Hepatocyte (in vitro differentiated cells): ENCODE data around the gene MCF2L2. TPM values are rescaled to one million over a fixed set of nuclear protein-coding genes. Genes with fewer than 3 reads are reported as not detected.
A peak's percentile ranks its signal among the peaks of the same experiment; 100 is the strongest.

ENCODE experiments used
- DNase-seq: peaks from one replicate; pipeline ENCODE4 v3.0.0-alpha.2; 2016; ENCODE audit warnings: low spot score
- H2AFZ ChIP-seq: fragments of 200-600 bp; sonication (generic); 2 replicates; pipeline ENCODE4 v1.6.0; 2016; ENCODE audit warnings: antibody characterized with exemption, mild to moderate bottlenecking
- H3K27ac ChIP-seq: fragments of 200-600 bp; sonication (generic); 2 replicates; pipeline ENCODE4 v1.5.1; 2016; ENCODE audit warnings: mild to moderate bottlenecking
- H3K27me3 ChIP-seq: fragments of 200-600 bp; sonication (generic); 2 replicates; pipeline ENCODE4 v1.6.1; 2016
- H3K36me3 ChIP-seq: fragments of 200-600 bp; sonication (generic); replicated peaks from 2 replicates; pipeline ENCODE4 v1.5.1; 2016; ENCODE audit warnings: low read depth; ENCODE audit not compliant: insufficient read depth
- H3K4me1 ChIP-seq: fragments of 200-600 bp; sonication (generic); 2 replicates; pipeline ENCODE4 v1.5.1; 2016; ENCODE audit warnings: mild to moderate bottlenecking, moderate library complexity; ENCODE audit not compliant: insufficient read depth
- H3K4me2 ChIP-seq: fragments of 200-600 bp; sonication (generic); 2 replicates; pipeline ENCODE4 v1.6.0; 2016
- H3K4me3 ChIP-seq: fragments of 200-600 bp; sonication (generic); 2 replicates; pipeline ENCODE4 v1.5.1; 2016; ENCODE audit warnings: mild to moderate bottlenecking
- H3K79me2 ChIP-seq: fragments of 200-600 bp; sonication (generic); 2 replicates; pipeline ENCODE4 v1.6.0; 2017; ENCODE audit warnings: mild to moderate bottlenecking
- H3K9me2 ChIP-seq: fragments of 200-600 bp; sonication (generic); replicated peaks from 2 replicates; pipeline ENCODE4 v1.6.0; 2017; ENCODE audit warnings: mild to moderate bottlenecking; ENCODE audit not compliant: insufficient read depth
- H3K9me3 ChIP-seq: fragments of 200-600 bp; sonication (generic); 2 replicates; pipeline ENCODE4 v1.5.1; 2016; ENCODE audit warnings: low read depth, mild to moderate bottlenecking
- H4K20me1 ChIP-seq: fragments of 200-600 bp; sonication (generic); 2 replicates; pipeline ENCODE4 v1.6.0; 2016; ENCODE audit warnings: mild to moderate bottlenecking; ENCODE audit not compliant: insufficient read depth, poor library complexity, severe bottlenecking
- EZH2 ChIP-seq: fragments of 200-600 bp; sonication (generic); IDR thresholded peaks from 2 replicates; pipeline ENCODE4 v1.6.1; 2016; ENCODE audit warnings: antibody characterized with exemption, mild to moderate bottlenecking, borderline replicate concordance
- EZH2phosphoT487 ChIP-seq: fragments of 200-600 bp; sonication (generic); IDR thresholded peaks from one replicate; pipeline ENCODE4 v1.6.1; 2018; ENCODE audit warnings: antibody characterized with exemption, mild to moderate bottlenecking, low read depth, moderate library complexity; ENCODE audit not compliant: unreplicated experiment, severe bottlenecking
- WGBS: methylation state at CpG from one replicate; pipeline ENCODE4 v1.1.6; 2016; ENCODE audit warnings: low lambda C conversion rate; ENCODE audit errors: missing lambda C conversion rate; 5-methylcytosine and 5-hydroxymethylcytosine counted together
- polyA plus RNA-seq: library from polyadenylated mRNA; unstranded; fragments of >200 nt; fragmentation: Nextera tagmentation; extraction: Ambion mirVana; gene quantifications from 2 replicates; pipeline ENCODE4 v1.2.1, GENCODE V29; 2016
- total RNA-seq: library from RNA; depleted of rRNA; stranded (reverse); fragments of >200 nt; gene quantifications from 2 replicates; pipeline ENCODE4 v1.2.3, GENCODE V29; 2014
- TF ChIP-seq, protein P1 (sequence below): fragments of 200-600 bp; sonication (generic); IDR thresholded peaks from 2 replicates; pipeline ENCODE4 v1.5.1; 2016; ENCODE audit warnings: antibody characterized with exemption, mild to moderate bottlenecking; ENCODE audit not compliant: poor library complexity

The MCF2L2 gene
- total and polyA plus RNA-seq, 2 experiments from 2014 or later, result 0.17 to 0.63 TPM

DNA sequence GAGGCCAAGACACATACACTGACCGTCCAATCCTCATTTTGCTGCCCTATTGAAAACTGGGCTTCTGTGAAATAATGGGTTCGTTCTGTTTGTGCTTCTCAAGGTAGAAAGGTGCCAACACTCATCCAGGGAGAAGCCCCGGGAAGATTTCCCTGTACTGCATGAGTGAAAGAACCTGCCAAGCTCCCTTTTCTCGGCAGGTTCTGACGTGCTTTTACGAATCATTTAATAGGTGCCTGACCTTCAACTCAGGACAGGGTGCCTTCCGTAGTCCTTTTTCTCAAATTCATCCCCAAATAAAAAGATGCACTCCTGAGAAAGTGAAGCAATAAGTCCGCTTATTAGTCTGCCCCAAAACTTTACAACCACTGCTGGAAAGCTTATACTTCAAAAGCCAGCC lies 111.1 kb downstream of the MCF2L2 start:
- no peak overlapping the region for H3K4me3 ChIP-seq
- no peaks in the 10 kb centered on the region for H4K20me1 ChIP-seq
- no peaks in the 10 kb centered on the region for H3K79me2 ChIP-seq
- H3K9me2 ChIP-seq, result no peaks in the 10 kb centered on the region
- DNase-seq, result no peak
- TF ChIP-seq, protein P1, sequence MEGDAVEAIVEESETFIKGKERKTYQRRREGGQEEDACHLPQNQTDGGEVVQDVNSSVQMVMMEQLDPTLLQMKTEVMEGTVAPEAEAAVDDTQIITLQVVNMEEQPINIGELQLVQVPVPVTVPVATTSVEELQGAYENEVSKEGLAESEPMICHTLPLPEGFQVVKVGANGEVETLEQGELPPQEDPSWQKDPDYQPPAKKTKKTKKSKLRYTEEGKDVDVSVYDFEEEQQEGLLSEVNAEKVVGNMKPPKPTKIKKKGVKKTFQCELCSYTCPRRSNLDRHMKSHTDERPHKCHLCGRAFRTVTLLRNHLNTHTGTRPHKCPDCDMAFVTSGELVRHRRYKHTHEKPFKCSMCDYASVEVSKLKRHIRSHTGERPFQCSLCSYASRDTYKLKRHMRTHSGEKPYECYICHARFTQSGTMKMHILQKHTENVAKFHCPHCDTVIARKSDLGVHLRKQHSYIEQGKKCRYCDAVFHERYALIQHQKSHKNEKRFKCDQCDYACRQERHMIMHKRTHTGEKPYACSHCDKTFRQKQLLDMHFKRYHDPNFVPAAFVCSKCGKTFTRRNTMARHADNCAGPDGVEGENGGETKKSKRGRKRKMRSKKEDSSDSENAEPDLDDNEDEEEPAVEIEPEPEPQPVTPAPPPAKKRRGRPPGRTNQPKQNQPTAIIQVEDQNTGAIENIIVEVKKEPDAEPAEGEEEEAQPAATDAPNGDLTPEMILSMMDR, result no peak
- TF ChIP-seq EZH2phosphoT487, result no peak
- TF ChIP-seq EZH2, result no peak
- H3K36me3 ChIP-seq, result no peaks in the 10 kb centered on the region
- no peak overlapping the region for H3K27ac ChIP-seq
- no peaks in the 10 kb centered on the region for H3K27me3 ChIP-seq
- no peaks in the 10 kb centered on the region for H3K9me3 ChIP-seq
- WGBS, result 89% methylated on average over 8 of the region's 8 CpGs
- H3K4me2 ChIP-seq, result no peak overlapping the region
- H3K4me1 ChIP-seq, result no peaks in the 10 kb centered on the region
- no peak overlapping the region for H2AFZ ChIP-seq

- Histone ChIP-seq H3K4me3 (no peak overlapping the region), H3K4me1 (no peaks in the 10 kb centered on the region), H2AFZ (no peak overlapping the region), H3K27ac (peak overlapping the region; percentile 29), H3K79me2 (no peaks in the 10 kb centered on the region), H4K20me1 (no peaks in the 10 kb centered on the region), H3K36me3 (no peaks in the 10 kb centered on the region), H3K27me3 (no peaks in the 10 kb centered on the region), H3K4me2 (peak overlapping the region; percentile 39), H3K9me3 (no peaks in the 10 kb centered on the region), H3K9me2 (no peaks in the 10 kb centered on the region)
- DNase-seq, result peak; percentile 27
- 61% methylated on average over 8 of the region's 8 CpGs for WGBS
- no peak for TF ChIP-seq EZH2
- TF ChIP-seq, protein P1, result no peak
- no peak for TF ChIP-seq EZH2phosphoT487
These were observed 112.7 kb downstream of the MCF2L2 start for GRCh38 chr3:183315739-183316138.

GRCh38 chr3:183313764-183314163 lies 114.7 kb downstream of the MCF2L2 start:
- no peaks in the 10 kb centered on the region for H3K36me3 ChIP-seq
- H3K9me3 ChIP-seq, result no peaks in the 10 kb centered on the region
- no peak overlapping the region for H3K4me3 ChIP-seq
- TF ChIP-seq, protein P1, result no peak
- TF ChIP-seq EZH2phosphoT487 (no peak), EZH2 (no peak)
- H3K4me2 ChIP-seq, result no peak overlapping the region
- no peaks in the 10 kb centered on the region for H3K9me2 ChIP-seq
- H3K27ac ChIP-seq, result no peak overlapping the region
- H3K27me3 ChIP-seq, result no peaks in the 10 kb centered on the region
- H3K4me1 ChIP-seq, result no peaks in the 10 kb centered on the region
- DNase-seq, result no peak
- no peaks in the 10 kb centered on the region for H3K79me2 ChIP-seq
- WGBS, result 79% methylated on average over 7 of the region's 7 CpGs
- H2AFZ ChIP-seq, result no peak overlapping the region
- no peaks in the 10 kb centered on the region for H4K20me1 ChIP-seq

DNA sequence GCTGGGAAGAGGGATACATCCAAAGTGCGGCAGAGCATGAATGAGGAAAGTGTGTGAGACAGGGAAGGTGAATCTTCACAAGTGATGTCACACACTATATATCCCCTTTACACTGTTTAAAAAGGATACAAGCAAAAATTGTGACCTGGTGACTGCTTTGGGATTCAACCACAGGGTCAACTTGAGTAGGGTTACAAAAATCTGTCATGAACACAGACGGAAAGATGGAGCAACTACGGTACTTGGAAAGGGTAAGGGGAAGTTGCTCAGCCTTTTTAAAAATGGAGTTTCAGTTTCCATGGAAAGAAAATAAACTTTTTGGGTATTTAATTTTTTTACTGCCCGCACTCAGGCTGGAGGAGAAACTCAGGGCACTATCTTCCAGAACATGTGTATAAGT lies 115.1 kb downstream of the MCF2L2 start:
- 97% methylated on average over 4 of the region's 4 CpGs for WGBS
- TF ChIP-seq EZH2phosphoT487, result no peak
- TF ChIP-seq, protein P1, result no peak
- no peak for TF ChIP-seq EZH2
- H3K4me3 ChIP-seq, result no peak overlapping the region

More for the DNA sequence above, 115.1 kb downstream of the MCF2L2 start:
- Histone ChIP-seq H3K9me3 (no peaks in the 10 kb centered on the region), H3K27me3 (no peaks in the 10 kb centered on the region), H3K4me2 (no peak overlapping the region), H2AFZ (no peak overlapping the region), H3K79me2 (no peaks in the 10 kb centered on the region), H3K9me2 (no peaks in the 10 kb centered on the region), H4K20me1 (no peaks in the 10 kb centered on the region), H3K27ac (no peak overlapping the region), H3K4me1 (no peaks in the 10 kb centered on the region), H3K36me3 (no peaks in the 10 kb centered on the region)
- no peak for DNase-seq
